ENCODE results near the gene SEMA6A. TPM values are rescaled to one million over a fixed set of nuclear protein-coding genes. Genes with fewer than 3 reads are reported as not detected.

SEMA6A gene
- total RNA-seq, 1 donor: under 0.01 TPM

DNA sequence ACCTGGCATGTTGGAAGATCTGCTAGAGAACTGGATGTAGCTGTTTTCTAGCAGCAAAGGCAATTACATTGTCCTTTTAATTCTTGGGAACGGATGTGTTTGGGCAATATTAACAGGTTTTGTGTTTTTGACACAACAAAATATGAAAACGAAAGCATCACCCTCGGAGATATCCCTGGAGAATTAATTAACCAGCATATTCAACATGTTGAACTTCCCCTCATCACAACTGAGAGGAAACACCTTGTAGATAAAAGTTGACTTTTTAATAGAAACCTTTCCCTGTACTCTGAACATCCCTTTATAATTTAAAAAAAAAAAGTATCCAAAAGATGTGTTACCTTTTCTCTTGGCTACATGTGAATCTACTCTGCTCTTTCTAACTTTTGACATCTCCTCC lies 13.0 kb downstream of the SEMA6A start:
- Histone ChIP-seq H2AFZ (ENCODE audit: low read length) (no peak overlapping the region), H3K4me1 (ENCODE audit: insufficient read depth, low read length) (no peaks in the 10 kb centered on the region), H3K36me3 (ENCODE audit: insufficient read depth, low read length) (no peaks in the 10 kb centered on the region), H3K27me3 (ENCODE audit: insufficient read depth, low read length) (no peaks in the 10 kb centered on the region), H3K27ac (ENCODE audit: low read depth, low read length) (no peak overlapping the region), H3K79me2 (ENCODE audit: insufficient read depth, low read length) (no peaks in the 10 kb centered on the region), H4K20me1 (ENCODE audit: insufficient read depth, low read length) (no peaks in the 10 kb centered on the region), H3K4me3 (ENCODE audit: insufficient read depth, low read length) (no peak overlapping the region), H3K9me3 (ENCODE audit: low read depth, low read length) (no peaks in the 10 kb centered on the region), H3K4me2 (ENCODE audit: insufficient read depth, low read length) (no peak overlapping the region)
- TF ChIP-seq, protein P1, sequence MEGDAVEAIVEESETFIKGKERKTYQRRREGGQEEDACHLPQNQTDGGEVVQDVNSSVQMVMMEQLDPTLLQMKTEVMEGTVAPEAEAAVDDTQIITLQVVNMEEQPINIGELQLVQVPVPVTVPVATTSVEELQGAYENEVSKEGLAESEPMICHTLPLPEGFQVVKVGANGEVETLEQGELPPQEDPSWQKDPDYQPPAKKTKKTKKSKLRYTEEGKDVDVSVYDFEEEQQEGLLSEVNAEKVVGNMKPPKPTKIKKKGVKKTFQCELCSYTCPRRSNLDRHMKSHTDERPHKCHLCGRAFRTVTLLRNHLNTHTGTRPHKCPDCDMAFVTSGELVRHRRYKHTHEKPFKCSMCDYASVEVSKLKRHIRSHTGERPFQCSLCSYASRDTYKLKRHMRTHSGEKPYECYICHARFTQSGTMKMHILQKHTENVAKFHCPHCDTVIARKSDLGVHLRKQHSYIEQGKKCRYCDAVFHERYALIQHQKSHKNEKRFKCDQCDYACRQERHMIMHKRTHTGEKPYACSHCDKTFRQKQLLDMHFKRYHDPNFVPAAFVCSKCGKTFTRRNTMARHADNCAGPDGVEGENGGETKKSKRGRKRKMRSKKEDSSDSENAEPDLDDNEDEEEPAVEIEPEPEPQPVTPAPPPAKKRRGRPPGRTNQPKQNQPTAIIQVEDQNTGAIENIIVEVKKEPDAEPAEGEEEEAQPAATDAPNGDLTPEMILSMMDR (IDR thresholded peaks at IDR 0.05; ENCODE audit: extremely low read depth, low read depth, low read length): no peak
- no peak for DNase-seq (ENCODE audit: insufficient read length, low spot score, missing footprints)

DNA sequence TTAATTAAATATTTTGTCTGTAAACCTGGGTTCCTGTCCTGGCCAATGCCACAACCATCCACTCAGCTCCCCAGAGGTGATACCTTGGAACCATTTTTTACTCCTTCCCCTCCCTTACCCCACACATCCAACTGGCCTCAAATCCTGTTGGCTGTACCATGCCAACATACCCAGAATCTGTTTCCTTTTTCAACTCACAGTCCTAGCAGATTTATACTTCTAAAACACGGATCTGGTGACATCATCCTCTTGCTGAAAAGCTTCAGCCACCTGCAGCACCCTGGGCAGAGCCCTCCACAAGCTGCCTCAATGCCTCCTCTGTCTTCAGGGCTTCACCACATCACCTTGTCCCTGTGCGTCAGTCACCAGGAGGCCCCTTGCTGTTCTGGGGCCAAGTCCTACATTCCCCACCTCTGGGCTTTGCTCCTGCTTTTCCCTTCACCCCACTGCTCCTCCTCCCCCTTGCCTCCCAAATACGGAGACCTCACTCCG lies 14.9 kb downstream of the SEMA6A start:
- Histone ChIP-seq H3K27me3 (ENCODE audit: insufficient read depth, low read length) (no peaks in the 10 kb centered on the region), H4K20me1 (ENCODE audit: insufficient read depth, low read length) (no peaks in the 10 kb centered on the region), H2AFZ (ENCODE audit: low read length) (no peak overlapping the region), H3K4me3 (ENCODE audit: insufficient read depth, low read length) (no peak overlapping the region), H3K36me3 (ENCODE audit: insufficient read depth, low read length) (no peaks in the 10 kb centered on the region), H3K4me1 (ENCODE audit: insufficient read depth, low read length) (no peaks in the 10 kb centered on the region), H3K27ac (ENCODE audit: low read depth, low read length) (no peak overlapping the region), H3K9me3 (ENCODE audit: low read depth, low read length) (no peaks in the 10 kb centered on the region), H3K4me2 (ENCODE audit: insufficient read depth, low read length) (no peak overlapping the region), H3K79me2 (ENCODE audit: insufficient read depth, low read length) (no peaks in the 10 kb centered on the region)
- no peak for DNase-seq (ENCODE audit: insufficient read length, low spot score, missing footprints)
- TF ChIP-seq, protein P1 (IDR thresholded peaks at IDR 0.05; ENCODE audit: extremely low read depth, low read depth, low read length): no peak

DNA sequence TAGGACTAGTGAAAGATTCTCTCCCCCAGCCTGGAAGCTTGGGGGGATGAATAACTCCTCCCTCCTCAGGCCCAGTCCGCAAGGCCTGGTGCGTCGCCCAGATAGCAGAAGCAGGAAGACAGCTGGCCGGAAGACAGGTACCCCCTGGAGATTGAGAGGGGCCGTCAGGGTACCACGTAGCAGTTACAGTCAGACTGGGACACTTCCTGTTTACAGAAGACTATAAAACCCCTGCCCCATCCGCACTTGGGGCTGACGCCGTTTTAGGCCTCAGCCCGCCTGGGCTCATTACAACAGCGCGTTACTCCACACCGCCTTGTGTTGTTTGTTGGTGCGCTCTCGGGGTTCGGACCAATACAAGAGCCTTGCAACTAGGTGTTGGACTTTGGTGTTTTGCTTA lies 15.4 kb downstream of the SEMA6A start:
- H3K9me3 ChIP-seq (ENCODE audit: low read depth, low read length): no peaks in the 10 kb centered on the region
- no peak overlapping the region for H2AFZ ChIP-seq (ENCODE audit: low read length)
- H3K4me1 ChIP-seq (ENCODE audit: insufficient read depth, low read length): no peaks in the 10 kb centered on the region
- TF ChIP-seq, protein P1 (IDR thresholded peaks at IDR 0.05; ENCODE audit: extremely low read depth, low read depth, low read length): no peak
- H4K20me1 ChIP-seq (ENCODE audit: insufficient read depth, low read length): no peaks in the 10 kb centered on the region
- no peaks in the 10 kb centered on the region for H3K79me2 ChIP-seq (ENCODE audit: insufficient read depth, low read length)
- H3K27me3 ChIP-seq (ENCODE audit: insufficient read depth, low read length): no peaks in the 10 kb centered on the region
- H3K4me3 ChIP-seq (ENCODE audit: insufficient read depth, low read length): no peak overlapping the region
- no peak overlapping the region for H3K27ac ChIP-seq (ENCODE audit: low read depth, low read length)
- DNase-seq (ENCODE audit: insufficient read length, low spot score, missing footprints): no peak
- no peaks in the 10 kb centered on the region for H3K36me3 ChIP-seq (ENCODE audit: insufficient read depth, low read length)
- no peak overlapping the region for H3K4me2 ChIP-seq (ENCODE audit: insufficient read depth, low read length)

DNA sequence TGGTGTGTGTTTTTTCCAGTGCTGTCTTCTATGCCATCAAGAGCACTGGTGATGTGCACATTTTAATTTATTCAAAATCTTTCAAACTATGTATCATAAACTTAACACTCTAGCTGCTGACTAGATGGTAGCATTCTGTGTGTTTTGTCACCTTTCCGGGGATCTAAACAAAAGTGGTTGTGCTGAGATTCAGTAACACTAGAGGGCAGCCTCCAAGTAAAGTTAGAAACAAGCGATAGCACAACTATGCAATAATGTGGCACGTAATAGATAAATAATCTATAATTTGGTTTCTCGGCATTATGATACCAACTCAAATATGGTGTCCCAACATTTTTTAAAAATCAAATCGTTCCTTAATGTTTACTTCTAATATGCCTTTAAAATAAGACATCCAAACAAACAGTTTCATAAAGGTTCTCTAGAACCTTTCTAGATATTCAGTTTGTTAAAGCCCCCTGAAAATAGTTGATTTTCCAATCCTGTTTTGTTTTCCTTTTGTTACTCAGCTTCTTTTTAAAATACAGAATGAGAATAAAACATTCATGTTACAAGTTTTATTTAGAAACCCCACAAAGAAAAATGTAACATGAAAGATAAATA lies 16.9 kb downstream of the SEMA6A start:
- H3K27ac ChIP-seq (ENCODE audit: low read depth, low read length): no peak overlapping the region
- no peaks in the 10 kb centered on the region for H3K36me3 ChIP-seq (ENCODE audit: insufficient read depth, low read length)
- DNase-seq (ENCODE audit: insufficient read length, low spot score, missing footprints): peak; percentile 73
- no peaks in the 10 kb centered on the region for H3K79me2 ChIP-seq (ENCODE audit: insufficient read depth, low read length)
- no peaks in the 10 kb centered on the region for H4K20me1 ChIP-seq (ENCODE audit: insufficient read depth, low read length)
- H3K27me3 ChIP-seq (ENCODE audit: insufficient read depth, low read length): no peaks in the 10 kb centered on the region
- H2AFZ ChIP-seq (ENCODE audit: low read length): no peak overlapping the region
- H3K4me1 ChIP-seq (ENCODE audit: insufficient read depth, low read length): no peaks in the 10 kb centered on the region
- H3K9me3 ChIP-seq (ENCODE audit: low read depth, low read length): no peaks in the 10 kb centered on the region
- TF ChIP-seq, protein P1 (IDR thresholded peaks at IDR 0.05; ENCODE audit: extremely low read depth, low read depth, low read length): peak; percentile 57
- H3K4me3 ChIP-seq (ENCODE audit: insufficient read depth, low read length): no peak overlapping the region
- no peak overlapping the region for H3K4me2 ChIP-seq (ENCODE audit: insufficient read depth, low read length)

Data from osteoblast (primary cell).